HG03575 (cell line): ENCODE data around the gene TLL2.

Experiments used
- ATAC-seq: cut with Tn5 transposase; IDR thresholded peaks from one replicate; pipeline ENCODE4 v1.9.1; 2021; ENCODE audit not compliant: unreplicated experiment, insufficient number of reproducible peaks, low FRiP score; ENCODE audit errors: extremely low read depth

Gene TLL2

DNA sequence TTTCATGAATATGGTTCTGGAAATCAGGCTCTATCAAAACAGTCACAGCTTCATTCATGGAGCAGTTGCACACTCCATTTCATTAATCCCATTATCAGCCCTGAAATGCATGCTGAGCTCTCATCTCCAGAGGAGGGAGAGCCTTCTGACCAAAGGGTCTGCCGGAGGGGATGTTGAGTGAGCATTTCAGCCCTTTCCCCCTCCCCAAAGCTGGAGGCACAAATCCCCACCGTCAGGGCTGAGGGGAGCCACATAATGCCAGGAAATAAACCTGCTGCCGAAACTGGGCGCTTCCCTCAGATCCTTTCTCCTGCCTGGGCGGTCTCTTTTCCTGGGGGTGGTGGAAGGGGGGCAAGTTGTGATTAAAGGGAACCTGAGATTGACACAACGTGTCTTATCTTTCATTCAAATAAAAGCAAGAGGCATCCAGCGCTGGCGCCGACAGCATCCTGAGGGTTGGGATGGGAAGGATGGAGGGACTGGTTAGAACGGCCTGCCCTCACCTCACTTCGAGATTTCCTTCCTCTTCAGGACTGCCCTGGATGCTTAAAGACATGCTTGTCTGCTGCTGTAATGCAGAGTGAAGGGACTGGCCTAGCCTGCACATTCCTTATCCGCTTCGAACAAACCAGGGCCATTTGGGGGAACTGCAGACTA is 71.6 kb downstream of the TLL2 start:
- no peak for ATAC-seq

- no peak for ATAC-seq
Measured at GRCh38 chr10:96441322-96441885, 72.3 kb downstream of the TLL2 start.

DNA sequence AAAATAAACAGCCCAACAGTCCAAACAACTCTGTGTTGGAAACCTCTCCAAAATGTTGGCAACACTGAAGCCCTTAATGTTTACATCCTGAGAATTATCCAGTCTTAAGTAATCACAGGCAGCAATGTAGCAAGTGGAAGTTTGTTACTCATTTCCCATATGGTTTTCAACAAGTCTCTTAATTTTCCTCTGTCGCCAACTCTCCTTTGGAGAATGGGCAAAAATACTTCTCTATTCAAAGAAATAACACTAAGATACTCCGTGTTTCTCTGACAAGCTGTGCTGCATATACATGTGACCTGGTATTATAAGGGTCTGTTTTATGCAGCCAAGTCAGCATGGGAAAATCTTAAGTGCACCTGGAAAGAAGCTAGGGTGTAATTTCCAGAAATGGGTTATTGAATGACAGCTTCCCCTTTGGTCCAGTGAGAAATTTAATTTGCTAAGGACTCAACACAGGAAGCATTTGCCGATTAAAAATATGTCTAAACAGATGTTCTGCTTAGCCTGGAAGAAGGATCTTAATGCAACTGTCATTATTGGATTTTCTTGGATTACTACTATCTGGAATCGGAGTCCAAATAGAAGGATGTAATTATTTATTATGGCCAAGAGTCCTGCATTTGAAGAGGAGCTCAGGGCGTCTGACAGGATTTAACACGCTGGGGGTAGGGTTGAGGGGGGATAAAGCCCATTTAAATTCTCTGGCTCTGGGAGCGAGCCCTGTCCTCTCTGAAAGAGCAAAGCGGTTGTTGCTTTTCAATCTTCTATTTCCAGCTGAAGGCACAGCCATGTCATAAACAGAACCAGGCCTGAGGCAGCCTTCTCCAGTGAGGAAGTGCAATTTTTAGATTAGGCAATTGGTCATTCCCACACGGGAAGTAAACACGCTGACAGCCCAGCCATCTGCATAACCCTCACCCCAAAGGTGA is 73.1 kb downstream of the TLL2 start:
- no peak for ATAC-seq

DNA sequence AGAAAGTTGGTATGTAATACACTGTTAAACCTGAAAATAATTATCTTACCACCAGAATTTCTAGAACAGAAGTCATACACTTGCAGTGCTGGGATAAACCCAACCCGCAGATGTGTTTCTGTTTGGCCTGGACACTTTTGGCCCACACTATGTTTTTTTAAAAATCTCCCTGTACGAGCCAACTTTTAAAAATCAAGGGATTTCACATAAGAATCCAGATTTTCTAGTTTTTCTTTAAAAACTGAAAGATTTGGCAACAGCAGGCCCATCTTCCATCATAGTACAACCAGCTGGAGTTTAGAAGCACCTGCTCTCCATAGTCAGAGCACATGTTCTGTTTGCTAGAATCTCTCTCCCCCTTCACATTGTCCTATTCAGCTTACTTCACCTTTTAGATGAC is 74.0 kb downstream of the TLL2 start:
- no peak for ATAC-seq

- ATAC-seq, result no peak
Measured at GRCh38 chr10:96436035-96436434, 77.7 kb downstream of the TLL2 start.

GRCh38 chr10:96431211-96431970 is 82.3 kb downstream of the TLL2 start:
- no peak for ATAC-seq

DNA sequence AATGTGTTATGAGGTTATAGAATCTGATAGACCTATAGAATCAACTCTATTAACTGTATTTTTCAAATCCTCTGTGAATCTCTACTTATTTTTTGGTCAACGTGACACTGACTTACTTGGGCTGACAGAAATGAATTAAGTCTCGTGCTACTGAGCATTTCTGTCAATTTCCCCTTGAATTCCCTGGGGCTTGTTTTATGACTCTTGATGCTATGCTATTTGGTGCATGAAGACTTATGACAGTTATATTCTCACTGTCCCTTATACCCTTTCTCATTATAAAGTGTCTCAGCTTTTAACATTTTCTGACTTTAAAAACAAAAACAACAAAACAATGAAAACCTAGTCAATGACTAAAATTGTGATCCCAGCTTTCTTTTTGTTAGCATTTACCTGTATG is 86.4 kb downstream of the TLL2 start:
- ATAC-seq, result no peak

- ATAC-seq, result no peak
Measured at GRCh38 chr10:96422525-96422924, 91.2 kb downstream of the TLL2 start.

DNA sequence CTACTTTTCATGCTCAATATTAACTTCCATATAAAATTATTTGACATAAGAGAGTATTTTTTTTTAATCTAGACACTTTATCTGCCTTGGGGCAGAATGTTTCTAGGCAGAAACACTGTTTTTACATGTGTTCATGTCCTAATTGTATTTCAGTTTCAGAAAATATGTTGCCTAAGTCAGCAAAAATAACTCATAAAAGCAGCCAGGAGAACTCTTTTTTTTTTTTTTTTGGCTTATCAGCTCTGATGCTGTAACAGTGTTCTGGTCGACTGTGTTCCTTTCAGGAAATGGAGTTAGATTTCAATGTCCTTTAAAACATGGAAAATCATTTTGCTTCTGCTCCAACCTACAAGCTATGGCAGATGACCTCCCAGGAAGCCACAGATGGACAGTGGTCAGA is 91.7 kb downstream of the TLL2 start:
- ATAC-seq, result no peak

DNA sequence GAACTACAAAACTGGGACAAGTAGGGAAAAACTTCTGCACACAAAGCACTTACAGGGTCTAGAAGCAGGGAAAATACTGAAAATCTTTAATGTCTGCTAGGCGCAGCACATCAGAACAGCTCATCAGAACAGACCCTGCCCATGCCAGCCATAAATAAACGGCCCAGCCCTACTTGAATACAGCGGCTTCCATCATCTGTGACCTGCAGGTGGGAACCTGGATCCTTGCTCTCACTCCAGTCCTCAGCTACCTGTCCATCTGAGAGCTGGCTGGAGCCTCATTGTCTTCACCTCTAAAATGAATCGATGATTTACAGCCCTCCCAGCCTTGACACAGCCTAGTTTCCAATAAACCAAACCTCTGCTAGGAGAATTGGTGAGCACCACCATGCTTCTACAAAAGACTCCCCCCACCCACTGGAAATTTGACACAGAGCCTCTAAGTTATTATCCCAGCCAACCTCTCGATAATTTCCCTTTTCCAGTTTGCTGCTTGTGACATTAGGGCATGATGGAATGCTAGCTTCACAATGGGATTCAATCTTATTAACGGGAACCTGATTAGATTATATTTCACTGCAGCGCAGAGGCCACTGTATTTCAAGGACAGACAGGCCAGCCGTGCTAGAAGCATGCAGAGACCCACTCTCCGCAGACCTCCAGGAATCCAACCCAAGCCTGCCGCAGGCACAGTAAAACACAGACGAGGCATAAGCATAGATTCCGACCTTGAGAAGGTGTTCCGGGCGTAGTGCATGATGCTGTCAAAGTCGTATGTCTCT is 93.3 kb downstream of the TLL2 start:
- no peak for ATAC-seq

- no peak for ATAC-seq
Measured at GRCh38 chr10:96419351-96419750, 94.4 kb downstream of the TLL2 start.

GRCh38 chr10:96418582-96418981 is 95.1 kb downstream of the TLL2 start:
- no peak for ATAC-seq

- ATAC-seq, result no peak
Measured at GRCh38 chr10:96417441-96417840, 96.3 kb downstream of the TLL2 start.

- ATAC-seq, result no peak
Measured at GRCh38 chr10:96416643-96417042, 97.1 kb downstream of the TLL2 start.

DNA sequence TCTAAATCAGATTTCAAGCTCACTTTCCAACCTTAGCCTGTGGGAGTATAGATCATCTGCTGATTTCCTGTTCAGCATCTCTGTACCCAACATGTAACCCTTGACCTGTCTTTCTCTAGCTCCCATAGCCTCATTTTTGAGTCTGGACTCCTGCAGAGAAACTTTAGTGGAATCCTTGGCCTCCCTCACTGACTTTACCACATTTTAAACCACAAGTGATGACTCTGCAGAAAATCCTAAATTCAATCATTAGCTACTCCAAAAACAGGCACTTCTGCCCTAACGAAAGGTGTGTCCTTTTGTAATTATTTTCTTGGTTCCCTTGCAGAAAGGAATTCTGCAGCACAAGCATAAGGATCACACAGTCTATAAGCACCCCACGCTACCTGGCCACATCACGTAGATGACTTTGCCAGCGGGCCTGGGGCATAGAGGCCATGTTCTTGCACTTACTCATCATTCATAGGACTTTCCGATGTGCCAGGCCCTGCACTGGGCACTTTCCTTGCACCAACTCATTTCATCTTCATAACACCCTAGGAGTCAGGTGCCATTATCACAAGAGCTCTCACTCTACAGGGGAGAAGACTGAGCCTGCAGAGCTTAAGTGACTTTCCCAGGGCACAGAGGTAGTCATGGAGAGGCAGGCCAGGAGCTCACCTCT is 97.7 kb downstream of the TLL2 start:
- ATAC-seq, result no peak

DNA sequence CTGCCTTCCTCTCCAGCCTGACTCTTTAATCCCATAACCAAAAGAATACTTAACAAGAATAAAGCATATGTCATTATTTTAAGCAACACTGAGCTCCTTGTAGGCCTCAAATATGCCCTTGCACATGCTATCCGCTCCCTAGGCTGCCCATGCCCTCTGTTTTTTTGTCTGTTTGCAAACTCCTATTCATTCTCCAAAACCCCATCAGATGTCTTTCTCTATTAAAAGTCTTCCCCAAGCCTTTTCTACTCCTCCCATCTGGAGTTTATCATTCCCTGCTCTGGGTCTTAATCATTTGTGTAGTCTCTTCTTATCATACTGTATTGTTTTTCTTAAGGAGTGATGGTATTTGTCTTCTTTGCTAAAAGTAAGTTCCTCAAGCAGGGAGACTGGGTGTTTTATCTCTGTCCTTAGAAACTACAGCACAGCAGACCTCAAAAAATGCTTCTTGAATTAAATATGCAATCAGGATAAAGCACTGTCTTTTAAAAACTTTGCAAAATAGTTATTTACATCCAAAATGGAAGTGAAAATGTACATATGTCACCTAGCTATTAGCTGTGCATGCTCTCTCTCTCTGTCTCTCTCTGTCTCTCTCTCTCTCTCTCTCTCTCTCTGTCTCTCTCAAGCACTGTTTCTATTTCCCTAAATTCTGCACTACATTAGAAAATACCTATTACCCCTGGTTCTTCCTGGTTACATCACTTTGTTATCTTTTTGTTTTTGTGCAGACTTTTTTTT is 98.4 kb downstream of the TLL2 start:
- ATAC-seq, result no peak

DNA sequence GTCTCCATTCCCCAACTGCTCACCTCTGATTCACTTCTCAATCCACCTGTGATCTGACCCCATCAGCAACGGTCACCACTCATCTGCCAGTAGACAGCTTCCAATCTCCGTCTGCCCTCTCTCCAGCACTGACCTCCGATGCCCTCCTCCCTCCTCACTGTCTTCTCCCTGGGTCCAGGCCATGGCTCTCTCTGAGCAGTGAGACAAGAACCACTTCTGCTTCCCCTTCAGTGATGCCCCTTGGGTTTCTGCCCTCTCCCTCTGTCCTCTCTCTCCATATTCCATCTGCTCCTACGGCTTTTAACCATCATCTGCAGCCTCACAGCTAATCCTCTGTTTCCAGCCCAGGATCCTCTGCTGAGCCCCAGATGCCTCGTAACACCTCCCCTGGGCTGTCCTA is 99.4 kb downstream of the TLL2 start:
- no peak for ATAC-seq
